SK-N-SH (cell line): ENCODE results near the gene PTGFRN. TPM values are rescaled to one million over a fixed set of nuclear protein-coding genes. Genes with fewer than 3 reads are reported as not detected.

Experiments
- CTCF ChIA-PET: fragments of 300-600, 350-600 bp; formaldehyde crosslinking; extraction: SDS; loops from one replicate; lab custom pipeline; 2021; lab: Yijun Ruan, JAX
- POLR2A ChIA-PET: fragments of 350-600 bp; sonication (Branson Sonifier 250); formaldehyde crosslinking; extraction: SDS; loops from one replicate; lab custom pipeline; 2020; ENCODE audit warnings: antibody characterized with exemption, inconsistent platforms; lab: Yijun Ruan, JAX
- DNase-seq: peaks from one replicate; pipeline ENCODE4 v3.0.0; 2012
- H2AFZ ChIP-seq: fragments of 200-600 bp; sonication (generic); 2 replicates; pipeline ENCODE4 v1.8.1; 2016; ENCODE audit warnings: antibody characterized with exemption, mild to moderate bottlenecking, low read depth
- H3F3A ChIP-seq: fragments of 200-600 bp; sonication (generic); replicated peaks from 2 replicates; pipeline ENCODE3; 2016; ENCODE audit warnings: antibody characterized with exemption, mild to moderate bottlenecking; ENCODE audit not compliant: insufficient read depth
- H3K27ac ChIP-seq, 2 experiments: fragments of 200-500 bp in 1 of 2; fragments of 200-600 bp in 1 of 2; sonication (Bioruptor generic) in 1 of 2; sonication (generic), shearing (Covaris generic) in 1 of 2; 2 replicates each; pipeline versions ENCODE4 v1.5.1 to v1.6.1; 2014 to 2016; ENCODE audit warnings: low read depth in 2 of 2, inconsistent platforms in 1 of 2, low read length in 1 of 2, mild to moderate bottlenecking in 1 of 2, mixed read lengths in 1 of 2
- H3K27me3 ChIP-seq: fragments of 200-600 bp; sonication (generic), shearing (Covaris generic); 2 replicates; pipeline ENCODE4 v1.6.1; 2016; ENCODE audit warnings: mixed run types; ENCODE audit not compliant: insufficient read depth
- H3K36me3 ChIP-seq, 2 experiments: fragments of 200-500 bp in 1 of 2; fragments of 200-600 bp in 1 of 2; sonication (Bioruptor generic) in 1 of 2; sonication (generic) in 1 of 2; replicated peaks in 1 of 2; 2 replicates each; pipeline versions ENCODE3 to v1.5.1; 2014 to 2016; ENCODE audit warnings: low read length in 1 of 2, mild to moderate bottlenecking in 1 of 2; ENCODE audit not compliant: insufficient read depth in 2 of 2, control insufficient read depth in 1 of 2
- H3K4me1 ChIP-seq, 2 experiments: fragments of 200-500 bp in 1 of 2; fragments of 200-600 bp in 1 of 2; sonication (Bioruptor generic) in 1 of 2; sonication (generic), shearing (Covaris generic) in 1 of 2; 2 replicates each; pipeline versions ENCODE4 v1.5.1 to v1.6.1; 2014 to 2016; ENCODE audit warnings: low read depth in 1 of 2, low read length in 1 of 2, mixed run types in 1 of 2; ENCODE audit not compliant: insufficient read depth in 2 of 2, control insufficient read depth in 1 of 2
- H3K4me2 ChIP-seq: fragments of 200-600 bp; sonication (generic), shearing (Covaris generic); 2 replicates; pipeline ENCODE4 v1.6.1; 2017; ENCODE audit warnings: mixed run types
- H3K4me3 ChIP-seq, 2 experiments: fragments of 200-500 bp in 1 of 2; fragments of 200-600 bp in 1 of 2; sonication (Bioruptor generic) in 1 of 2; sonication (generic), shearing (Covaris generic) in 1 of 2; 2 replicates each; pipeline versions ENCODE4 v1.5.1 to v1.8.1; 2014 to 2016; ENCODE audit warnings: low read depth in 2 of 2, inconsistent platforms in 1 of 2, low read length in 1 of 2, mild to moderate bottlenecking in 1 of 2, mixed read lengths in 1 of 2, moderate library complexity in 1 of 2
- H3K79me2 ChIP-seq: fragments of 200-600 bp; sonication (generic); 2 replicates; pipeline ENCODE4 v1.8.1; 2017; ENCODE audit warnings: mild to moderate bottlenecking; ENCODE audit not compliant: insufficient read depth
- H3K9ac ChIP-seq: fragments of 200-600 bp; sonication (generic); 2 replicates; pipeline ENCODE4 v1.6.1; 2017; ENCODE audit warnings: mixed run types
- H3K9me2 ChIP-seq: fragments of 200-600 bp; sonication (generic); 2 replicates; pipeline ENCODE4 v1.6.1; 2017; ENCODE audit warnings: mixed run types
- H3K9me3 ChIP-seq: fragments of 200-600 bp; sonication (generic); 2 replicates; pipeline ENCODE4 v1.6.1; 2017; ENCODE audit warnings: mixed run types, mild to moderate bottlenecking, moderate library complexity
- H4K20me1 ChIP-seq: fragments of 200-600 bp; sonication (generic); 2 replicates; pipeline ENCODE4 v1.6.1; 2017; ENCODE audit warnings: mild to moderate bottlenecking, mixed run types; ENCODE audit not compliant: insufficient read depth
- CHD2 ChIP-seq: fragments of 150-350 bp; IDR thresholded peaks from 2 replicates; pipeline ENCODE4 v1.6.1; 2018; ENCODE audit warnings: low read length; ENCODE audit not compliant: partially characterized antibody
- CTCF ChIP-seq: fragments of 200-600 bp; sonication (generic); IDR thresholded peaks from 2 replicates; pipeline ENCODE4 v1.6.1; 2017; ENCODE audit warnings: antibody characterized with exemption, mild to moderate bottlenecking, moderate library complexity
- ELF1 ChIP-seq: IDR thresholded peaks from 2 replicates; pipeline ENCODE4 v1.4.0; 2012
- EP300 ChIP-seq, 2 experiments: IDR thresholded peaks; 2 replicates each; pipeline versions ENCODE4 v1.4.0 to v1.6.1; 2012; ENCODE audit warnings: borderline replicate concordance in 1 of 2, low read depth in 1 of 2, low read length in 1 of 2
- EZH2phosphoT487 ChIP-seq: fragments of 200-600 bp; sonication (generic); IDR thresholded peaks from 2 replicates; pipeline ENCODE4 v1.6.1; 2017; ENCODE audit warnings: low read depth, mixed run types, mild to moderate bottlenecking, antibody characterized with exemption, moderate library complexity, borderline replicate concordance
- FOXJ3 ChIP-seq: sonication (generic); formaldehyde crosslinking; IDR thresholded peaks from 2 replicates; pipeline ENCODE4 v1.5.1; 2020; ENCODE audit warnings: mild to moderate bottlenecking, missing genetic modification reagents
- GATA2 ChIP-seq: sonication (generic); formaldehyde crosslinking; IDR thresholded peaks from 2 replicates; pipeline ENCODE4 v1.5.0; 2020; ENCODE audit warnings: mild to moderate bottlenecking, missing genetic modification reagents
- JUND ChIP-seq: IDR thresholded peaks from 2 replicates; pipeline ENCODE4 v1.4.0; 2012
- MEF2A ChIP-seq: IDR thresholded peaks from 2 replicates; pipeline ENCODE4 v1.4.0; 2012; ENCODE audit warnings: low read depth, borderline replicate concordance
- MXI1 ChIP-seq: IDR thresholded peaks from 2 replicates; pipeline ENCODE4 v1.6.1; 2012; ENCODE audit warnings: mild to moderate bottlenecking, low read depth, low read length, improper control_type of control experiment
- NFIC ChIP-seq: IDR thresholded peaks from 2 replicates; pipeline ENCODE4 v1.4.0; 2012; ENCODE audit warnings: borderline replicate concordance
- NRF1 ChIP-seq: IDR thresholded peaks from 2 replicates; pipeline ENCODE4 v1.6.1; 2012; ENCODE audit warnings: low read depth, mild to moderate bottlenecking, low read length
- PBX3 ChIP-seq: IDR thresholded peaks from 2 replicates; pipeline ENCODE4; 2012
- POLR2AphosphoS5 ChIP-seq: IDR thresholded peaks from 2 replicates; pipeline ENCODE4 v1.6.1; 2012; ENCODE audit warnings: low read depth, low read length
- RCOR1 ChIP-seq: fragments of 150-350 bp; IDR thresholded peaks from 2 replicates; pipeline ENCODE4 v1.6.1; 2017; ENCODE audit warnings: antibody characterized with exemption, low read length
- RFX5 ChIP-seq: IDR thresholded peaks from 2 replicates; pipeline ENCODE4 v1.6.1; 2012; ENCODE audit warnings: mild to moderate bottlenecking, improper control_type of control experiment, low read length
- RXRA ChIP-seq: IDR thresholded peaks from 2 replicates; pipeline ENCODE4 v1.4.0; 2012; ENCODE audit warnings: low read depth, mild to moderate bottlenecking, borderline replicate concordance
- TAF1 ChIP-seq: IDR thresholded peaks from 2 replicates; pipeline ENCODE4 v1.6.1; 2012; ENCODE audit warnings: low read depth, mild to moderate bottlenecking, low read length, moderate library complexity, borderline replicate concordance
- TEAD4 ChIP-seq: IDR thresholded peaks from 2 replicates; pipeline ENCODE4 v1.4.0; 2012; ENCODE audit warnings: mild to moderate bottlenecking, borderline replicate concordance; ENCODE audit not compliant: insufficient read depth
- WGBS: methylation state at CpG from one replicate; pipeline ENCODE4 v1.1.6; 2017; ENCODE audit warnings: low lambda C conversion rate; 5-methylcytosine and 5-hydroxymethylcytosine counted together
- polyA plus RNA-seq, 3 experiments: library from polyadenylated mRNA; depleted of rRNA; stranded (reverse); fragments of >200 nt; gene quantifications; 2 replicates each; pipeline ENCODE4 v1.2.3, GENCODE V29; 2012

PTGFRN gene
- polyA plus RNA-seq, 1 of the 3 experiments (the other 2 are of a cell fraction): 22.4 TPM

- DNase-seq: no peak
- Histone ChIP-seq H4K20me1 (no peaks in the 10 kb centered on the region), H3K79me2 (no peaks in the 10 kb centered on the region), H2AFZ (no peak overlapping the region), H3K9me3 (no peaks in the 10 kb centered on the region), H3K4me1 (no peaks in the 10 kb centered on the region), H3F3A (no peaks in the 10 kb centered on the region), H3K36me3 (no peaks in the 10 kb centered on the region), H3K4me2 (no peak overlapping the region), H3K27me3 (no peaks in the 10 kb centered on the region), H3K9ac (no peak overlapping the region), H3K9me2 (no peaks in the 10 kb centered on the region), H3K4me3 (no peak overlapping the region), H3K27ac (no peak overlapping the region)
- POLR2A ChIA-PET: interaction anchor here (0.5 kb wide), 1 partner anchor 25 kb away, joined by 4 read pairs; no protein-coding TSS in a partner anchor
- TF ChIP-seq RCOR1 (no peak), FOXJ3 (CRISPR knock-in tag) (no peak), EP300 (IDR thresholded peaks at IDR 0.05; ENCODE audit: borderline replicate concordance in 1 of 2, low read depth in 1 of 2, low read length in 1 of 2) (no peak), PBX3 (no peak)
- CTCF ChIA-PET: no interaction called here
- 51% methylated on average over 2 of the region's 2 CpGs for WGBS
Measured at GRCh38 chr1:116988908-116989307, 79.2 kb downstream of the PTGFRN start.

- H3K27me3 ChIP-seq: no peaks in the 10 kb centered on the region
- H3K4me3 ChIP-seq: no peak overlapping the region
- H2AFZ ChIP-seq: no peak overlapping the region
- CTCF ChIA-PET: no interaction called here
- POLR2A ChIA-PET: no interaction called here
- no peaks in the 10 kb centered on the region for H3K4me1 ChIP-seq
- no peaks in the 10 kb centered on the region for H3K9me2 ChIP-seq
- H4K20me1 ChIP-seq: no peaks in the 10 kb centered on the region
- no peaks in the 10 kb centered on the region for H3K36me3 ChIP-seq
- 89% methylated on average over 5 of the region's 5 CpGs for WGBS
- H3K79me2 ChIP-seq: no peaks in the 10 kb centered on the region
- TF ChIP-seq RFX5 (no peak), GATA2 (no peak), POLR2AphosphoS5 (no peak), EZH2phosphoT487 (no peak), NFIC (no peak), NRF1 (no peak), MXI1 (no peak), TEAD4 (no peak), RXRA (no peak), RCOR1 (no peak), MEF2A (no peak), FOXJ3 (CRISPR knock-in tag) (no peak), JUND (no peak), CHD2 (no peak), TAF1 (no peak), CTCF (no peak), ELF1 (no peak)
- no peak for DNase-seq
- no peak overlapping the region for H3K4me2 ChIP-seq
- H3K9me3 ChIP-seq: no peaks in the 10 kb centered on the region
- H3K27ac ChIP-seq: no peak overlapping the region
- no peak overlapping the region for H3K9ac ChIP-seq
- no peaks in the 10 kb centered on the region for H3F3A ChIP-seq
Measured at GRCh38 chr1:116989835-116990234, 80.1 kb downstream of the PTGFRN start.
